HG03342 (cell line): ENCODE results near the gene LRRC4C.

Source experiments
- ATAC-seq: cut with Tn5 transposase; IDR thresholded peaks from one replicate; pipeline ENCODE4 v1.9.1; 2021; ENCODE audit warnings: mild to moderate bottlenecking, moderate library complexity; ENCODE audit not compliant: unreplicated experiment

The LRRC4C gene

DNA sequence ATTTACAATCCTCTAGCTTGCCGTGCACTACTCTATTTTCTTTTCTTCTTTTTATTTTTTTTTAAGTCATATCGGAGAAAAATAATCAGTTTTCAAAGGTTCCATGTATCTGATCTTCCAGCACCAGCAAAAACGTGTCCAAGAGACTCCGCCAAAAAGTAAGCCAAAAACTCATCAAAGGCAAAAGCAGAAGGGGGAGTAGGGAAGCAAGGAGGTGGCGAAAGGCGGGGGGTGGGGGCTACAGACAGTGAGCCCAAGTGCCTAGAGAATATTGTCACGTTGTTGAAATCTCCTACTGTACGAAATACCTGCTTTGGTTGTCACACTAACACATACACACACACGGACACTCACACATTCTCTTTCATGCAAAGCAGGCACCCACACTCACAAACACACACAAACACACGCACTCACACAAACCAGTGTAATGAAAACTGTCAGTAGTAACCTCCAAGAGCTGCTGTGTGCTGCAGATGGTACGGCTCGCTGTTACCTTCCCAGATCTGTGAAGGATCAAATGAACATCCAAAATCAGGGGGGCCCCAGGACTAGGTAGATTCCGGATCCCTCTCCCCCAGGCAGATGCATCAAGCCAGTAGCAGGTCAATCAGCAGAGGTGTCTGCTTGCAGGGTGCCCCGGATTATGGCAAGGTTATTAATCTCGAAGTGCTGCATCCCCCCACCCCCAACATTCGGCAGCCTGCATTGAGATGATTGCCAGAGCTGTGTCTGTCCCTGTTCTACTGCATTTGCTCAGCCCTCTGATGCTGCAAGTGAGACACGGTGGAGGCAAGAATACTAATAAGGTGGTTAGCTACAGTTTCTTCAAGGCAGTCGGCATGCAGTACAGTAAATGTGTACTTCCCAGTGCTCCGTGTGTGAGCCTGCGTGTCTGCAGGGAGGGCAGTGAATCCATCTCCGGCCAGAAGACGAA is at the start of gene LRRC4C:
Gene LRRC4C (minus strand): TSS at position 188 of the 937 bp plus-strand sequence.
- ATAC-seq, result no peak

DNA sequence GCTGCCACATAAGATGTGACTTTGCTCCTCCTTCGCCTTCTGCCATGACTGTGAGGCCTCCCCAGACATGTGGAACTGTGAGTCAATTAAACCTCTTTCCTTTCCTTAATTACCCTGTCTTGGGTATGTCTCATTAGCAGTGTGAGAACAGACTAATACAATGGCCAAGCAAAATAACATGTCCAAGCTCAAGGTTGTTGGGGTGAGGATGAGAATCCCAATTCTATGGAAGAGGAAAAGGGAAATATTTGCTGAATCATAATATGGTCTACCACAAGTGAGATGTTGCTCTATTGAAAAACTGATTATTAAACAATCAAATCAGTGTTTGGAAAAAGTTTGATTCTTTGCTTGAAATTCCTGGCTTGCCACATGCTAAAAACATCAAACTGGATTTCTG is 48.7 kb upstream of the LRRC4C start:
- no peak for ATAC-seq

DNA sequence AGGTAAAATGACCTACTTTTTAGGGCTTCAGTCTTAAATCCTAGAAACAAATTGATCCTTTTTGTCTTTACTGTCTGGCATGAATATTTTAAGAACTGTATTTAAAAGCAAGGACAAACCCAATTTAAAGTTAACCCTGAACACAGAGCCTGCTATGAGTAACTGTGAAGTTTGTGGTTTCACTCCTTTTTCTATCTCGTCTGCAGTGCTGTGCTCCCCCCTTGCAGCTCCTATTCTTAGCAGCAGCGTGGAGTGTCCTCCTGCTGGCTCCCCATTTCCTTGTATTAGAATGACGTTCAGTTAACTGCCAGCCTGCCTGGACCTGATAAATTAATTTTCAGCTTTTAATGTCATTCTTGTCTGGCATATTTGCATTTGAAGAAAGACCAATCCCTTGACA is 40.0 kb upstream of the LRRC4C start:
- ATAC-seq, result no peak

DNA sequence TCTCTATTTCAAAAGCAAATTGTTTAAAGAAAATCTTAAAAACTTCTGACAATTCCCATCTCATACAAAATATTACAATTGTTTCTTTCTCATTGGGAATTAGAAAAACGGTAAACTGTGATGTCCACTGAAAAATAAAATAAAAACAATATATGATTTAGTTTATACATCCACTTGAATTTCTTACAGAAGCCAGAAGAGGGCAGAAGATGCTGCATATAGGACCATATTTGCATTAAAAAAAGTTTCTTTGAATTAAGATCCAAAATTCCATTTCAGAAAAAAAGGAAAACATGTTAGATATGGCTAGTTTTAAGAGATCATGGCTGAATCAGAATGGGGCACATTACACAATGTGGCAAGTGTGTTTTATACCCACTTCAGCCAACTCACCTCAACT is 39.3 kb upstream of the LRRC4C start:
- no peak for ATAC-seq

DNA sequence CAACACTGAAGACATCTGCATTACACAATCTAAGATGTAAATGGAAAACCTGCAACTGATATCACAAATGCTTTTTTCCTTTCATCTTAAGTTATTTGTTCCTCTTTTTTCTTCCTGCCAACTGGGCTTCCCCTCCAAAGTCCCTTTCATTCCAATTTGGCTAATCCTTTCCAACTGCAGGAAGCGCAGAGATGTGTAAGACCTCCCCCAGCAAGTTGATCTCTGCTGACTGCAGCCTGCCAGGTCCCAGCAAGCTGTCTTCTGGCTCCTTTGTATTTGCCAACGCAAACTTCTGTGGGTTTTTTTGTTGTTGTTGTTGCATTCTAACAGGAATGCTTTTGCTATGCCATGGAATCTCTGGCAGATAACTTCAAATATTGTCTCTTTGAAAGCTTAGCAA is 38.5 kb upstream of the LRRC4C start:
- no peak for ATAC-seq

DNA sequence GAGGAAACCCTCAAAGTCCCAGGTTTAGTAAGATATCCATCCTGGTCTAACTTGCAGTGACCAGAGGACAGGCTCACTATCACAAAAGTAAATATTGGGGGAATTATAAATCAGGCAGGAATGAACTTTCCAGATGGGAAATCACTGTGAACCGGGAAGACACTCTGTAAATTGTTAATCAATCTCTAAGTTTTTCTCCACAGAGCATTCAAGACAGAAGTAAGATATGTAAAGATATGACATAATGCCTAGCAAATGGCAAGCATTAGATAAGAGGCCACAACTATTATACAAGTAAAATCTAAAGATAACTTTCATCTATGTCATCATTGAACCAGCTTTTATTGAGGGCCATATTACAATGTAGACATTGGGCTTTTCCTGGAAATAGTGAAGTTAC is 35.3 kb upstream of the LRRC4C start:
- no peak for ATAC-seq

DNA sequence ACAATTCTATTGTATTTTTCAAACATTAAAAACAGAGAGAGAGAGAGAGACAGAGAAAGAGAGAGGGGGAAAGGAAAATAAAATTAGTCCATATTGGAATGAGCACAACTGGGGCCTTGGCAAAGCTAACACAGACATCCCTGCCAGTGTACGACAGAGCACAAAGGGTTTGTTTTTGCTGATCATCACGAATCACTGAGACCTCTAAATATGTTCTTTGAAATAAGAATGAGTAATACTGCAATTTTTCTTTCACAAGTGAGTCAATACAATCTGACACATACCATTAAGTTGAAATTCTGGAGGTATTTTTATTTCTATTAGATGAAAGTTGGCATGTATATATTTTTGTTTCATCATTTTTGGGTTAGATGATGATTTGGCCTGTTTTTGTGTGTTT is 27.0 kb upstream of the LRRC4C start:
- ATAC-seq, result no peak

DNA sequence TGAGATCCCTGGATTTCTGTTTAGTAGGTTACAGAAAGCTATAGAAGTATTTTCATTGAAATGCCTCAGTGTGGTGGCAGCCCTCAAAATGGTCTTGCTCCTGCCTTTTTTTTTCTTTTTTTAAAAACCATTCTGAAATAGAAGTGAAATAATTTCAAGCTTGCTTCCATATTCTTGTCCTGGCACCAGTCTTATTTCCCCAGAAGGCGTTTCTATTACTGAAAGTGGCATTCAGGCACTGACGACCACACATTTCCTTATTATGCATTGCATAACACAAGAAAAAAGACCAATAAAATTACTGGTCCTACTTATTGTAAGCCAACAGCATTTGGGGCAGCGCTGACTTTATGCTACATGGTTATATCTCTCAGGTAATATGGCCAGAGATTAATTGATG is 24.5 kb upstream of the LRRC4C start:
- ATAC-seq, result no peak

DNA sequence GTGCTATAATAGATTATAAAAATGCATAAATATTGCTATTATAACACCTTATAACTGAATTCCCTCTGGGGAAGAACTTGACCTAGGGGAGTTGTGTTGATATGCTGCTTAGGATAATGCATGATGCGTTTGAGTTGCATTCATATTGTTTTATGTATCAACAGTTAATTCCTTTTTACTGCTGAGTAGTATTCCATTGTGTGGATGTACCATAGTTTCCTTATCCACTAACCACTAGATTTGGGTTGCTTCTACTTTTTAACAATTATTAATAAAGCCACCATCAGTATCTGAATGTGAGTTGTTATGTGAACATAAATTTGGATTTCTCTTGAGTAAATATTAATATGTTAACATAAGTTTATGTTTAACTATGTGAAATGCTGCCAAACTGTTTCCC is 19.7 kb upstream of the LRRC4C start:
- ATAC-seq, result no peak

DNA sequence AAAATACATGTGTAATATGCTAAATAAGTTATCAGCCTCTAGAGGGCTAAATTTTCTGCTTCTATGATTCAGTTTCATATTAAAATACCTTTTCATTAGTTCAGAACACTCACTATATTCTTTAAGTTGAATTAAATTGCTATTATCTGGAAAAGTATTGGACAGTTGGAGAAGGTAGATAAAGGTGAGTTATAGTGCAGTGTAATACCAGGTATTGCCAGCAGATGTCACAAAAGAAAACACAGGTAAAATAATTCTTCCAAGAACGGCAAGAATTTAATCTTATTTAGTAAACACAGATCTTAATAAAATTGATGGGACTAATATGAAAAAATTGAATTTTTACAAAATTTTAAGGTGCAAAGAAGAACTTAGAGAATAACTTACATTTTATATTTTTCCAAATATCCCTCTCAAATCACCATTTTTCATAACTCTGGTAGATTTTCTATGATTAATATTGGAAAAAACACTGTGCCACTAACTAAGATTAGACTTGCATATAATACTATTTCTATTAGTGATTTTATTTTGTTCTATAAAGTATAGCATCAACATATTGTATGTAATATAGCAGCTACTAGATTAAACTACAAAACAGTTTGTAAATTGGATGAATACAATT is 1.7 kb upstream of the LRRC4C start:
- no peak for ATAC-seq

DNA sequence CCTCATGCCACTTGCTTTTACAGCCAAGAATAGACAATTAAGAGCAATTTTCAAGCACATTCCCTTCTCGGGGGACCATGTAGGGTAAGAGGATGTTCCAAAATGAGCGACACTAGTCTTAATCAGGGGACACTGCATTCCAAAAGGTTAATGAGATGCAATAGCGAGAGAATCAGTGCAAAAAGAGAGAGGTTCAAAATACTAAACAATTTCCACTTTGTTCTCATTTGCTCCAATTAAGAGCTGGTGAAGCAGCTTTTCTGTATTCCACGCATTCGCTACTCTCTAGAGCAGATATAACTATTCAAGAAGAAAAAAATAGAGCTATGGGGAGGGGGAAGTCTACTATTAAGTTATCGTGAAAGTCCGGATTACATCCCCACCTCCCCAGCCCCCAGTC is 811 bp downstream of the LRRC4C start:
- ATAC-seq, result no peak

DNA sequence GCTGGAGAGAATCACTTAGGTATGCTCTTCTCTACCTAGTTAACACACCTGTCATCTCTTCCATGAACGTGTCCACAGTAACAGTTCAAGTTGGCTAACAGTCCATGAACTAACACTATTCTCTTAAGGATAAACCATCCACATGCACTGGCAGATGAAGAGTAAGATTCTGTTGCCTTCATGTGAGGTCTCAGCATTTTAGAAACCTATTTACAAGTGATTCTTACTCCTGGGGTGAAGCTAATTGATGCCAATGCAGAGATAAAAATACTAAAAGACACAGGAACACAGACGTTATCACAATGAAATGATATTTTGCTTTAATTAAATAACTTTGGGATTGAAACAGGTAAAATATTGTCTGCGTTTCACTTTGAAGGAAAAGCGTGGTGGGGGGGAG is 1.3 kb downstream of the LRRC4C start:
- ATAC-seq, result no peak

DNA sequence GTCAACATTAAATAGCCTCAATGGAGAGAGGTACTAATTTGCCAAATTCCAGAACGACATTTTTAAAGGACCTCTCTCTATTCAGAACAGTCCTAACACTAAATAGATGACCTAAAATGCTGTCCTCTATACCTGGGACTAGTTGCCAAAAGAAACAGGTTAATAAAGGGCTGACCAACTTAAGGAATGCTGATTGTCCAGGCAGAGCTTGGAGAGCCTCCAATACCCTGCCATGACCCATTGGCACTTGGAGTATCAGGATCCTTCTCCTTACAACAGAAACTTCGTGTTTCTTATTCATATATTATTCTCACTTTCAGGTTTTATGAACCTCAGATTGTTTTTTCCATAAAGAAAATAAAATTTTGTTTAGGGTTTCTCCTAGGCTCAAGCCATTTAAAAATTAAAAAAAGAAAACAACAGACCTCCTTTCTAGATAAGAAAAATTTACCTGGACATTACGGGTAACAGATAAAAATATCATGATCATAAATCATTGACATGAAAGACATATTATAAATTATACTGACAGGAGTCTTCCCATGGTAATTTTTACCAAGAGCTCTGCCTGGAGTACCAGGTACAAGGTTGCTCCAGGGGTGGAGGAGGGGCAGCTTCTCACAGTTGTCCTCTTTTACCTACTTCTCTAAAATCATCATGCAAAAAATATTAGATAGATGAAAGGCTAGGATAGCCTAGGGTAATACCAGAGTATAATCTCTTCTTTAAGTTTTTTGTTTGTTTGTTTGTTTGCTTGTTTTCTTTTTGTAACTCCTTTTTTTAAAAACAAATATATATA is 2.0 kb downstream of the LRRC4C start:
- ATAC-seq, result no peak

DNA sequence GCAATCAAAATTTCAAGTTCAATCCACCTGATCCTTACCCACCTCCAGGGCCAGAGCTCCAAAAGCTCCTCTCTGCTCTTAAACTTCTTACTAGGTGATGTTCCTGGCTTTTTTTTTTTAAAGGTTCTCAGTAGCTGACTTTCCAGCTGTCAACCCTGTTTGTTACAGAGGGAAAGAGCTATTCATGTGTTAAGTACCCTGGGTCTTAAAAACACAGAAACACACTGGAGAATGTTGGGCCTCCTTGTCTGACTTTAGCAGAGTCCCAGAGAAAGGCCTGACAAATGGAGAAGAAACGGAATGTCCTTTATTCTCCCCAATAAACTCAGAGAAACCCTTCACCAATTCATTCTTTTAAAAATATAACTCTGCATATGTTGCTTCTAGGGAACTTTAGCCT is 3.2 kb downstream of the LRRC4C start:
- no peak for ATAC-seq

DNA sequence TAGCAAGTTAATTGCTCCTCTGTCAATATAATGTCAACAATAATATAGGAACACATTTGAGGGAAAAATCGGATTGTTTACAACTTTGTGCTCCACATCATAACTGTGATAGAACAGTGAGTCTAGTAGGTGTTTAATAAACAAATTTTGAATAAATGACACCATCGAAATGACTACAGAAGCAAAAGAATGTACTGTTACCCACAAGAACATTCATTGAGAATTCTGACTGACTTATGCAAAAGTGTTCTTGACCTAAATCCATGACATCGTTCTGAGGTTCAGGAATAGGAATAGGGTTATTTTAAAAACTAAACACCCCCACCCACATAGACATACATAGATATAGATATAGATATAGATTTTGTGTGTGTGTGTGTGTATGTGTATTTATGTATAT is 8.4 kb downstream of the LRRC4C start:
- no peak for ATAC-seq

DNA sequence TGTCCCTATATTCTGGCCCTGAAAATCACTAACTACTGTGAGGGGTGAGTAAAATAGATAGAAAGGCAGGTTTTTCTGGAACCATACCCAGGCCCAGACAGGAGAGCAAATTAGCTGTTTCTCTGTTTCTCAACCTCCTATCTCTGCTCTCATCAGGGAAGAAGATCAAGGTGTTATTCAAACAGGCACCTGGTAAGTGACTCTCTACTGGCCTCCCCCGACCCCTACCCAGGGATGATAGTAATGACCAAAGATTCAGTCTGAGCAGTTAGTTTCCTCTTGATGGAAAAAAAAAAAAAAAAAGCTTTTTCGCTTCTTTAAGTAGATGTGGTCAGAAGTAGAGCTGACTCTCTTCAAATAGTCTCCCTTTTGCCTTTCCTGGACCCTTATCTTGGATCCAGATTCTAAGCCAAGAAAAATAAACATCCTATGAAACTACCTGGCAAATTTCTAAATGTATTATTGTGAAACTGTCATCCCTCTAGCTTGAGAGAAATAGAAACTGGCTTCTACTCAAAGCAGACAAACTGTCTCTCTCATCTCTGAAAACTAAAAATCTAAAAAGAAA is 9.9 kb downstream of the LRRC4C start:
- ATAC-seq, result no peak

DNA sequence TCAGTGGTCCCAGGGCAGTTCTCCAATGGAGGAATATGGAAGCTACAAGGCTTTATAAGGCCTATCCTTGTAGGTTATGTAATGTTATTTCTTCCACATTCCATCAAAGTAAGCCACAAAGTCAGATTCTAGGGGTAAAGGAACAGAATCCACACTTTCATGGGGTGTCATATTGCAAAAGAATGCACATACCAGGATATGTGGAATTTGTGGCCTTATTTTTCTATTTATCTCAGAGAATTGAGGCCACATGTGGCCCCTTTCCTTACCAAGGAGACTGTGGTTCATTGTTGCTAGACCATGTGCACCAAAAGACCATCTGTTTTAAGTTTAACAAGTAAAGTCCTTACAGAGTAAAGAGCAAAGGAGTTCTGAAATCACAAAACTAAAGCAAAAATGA is 12.9 kb downstream of the LRRC4C start:
- ATAC-seq, result no peak

DNA sequence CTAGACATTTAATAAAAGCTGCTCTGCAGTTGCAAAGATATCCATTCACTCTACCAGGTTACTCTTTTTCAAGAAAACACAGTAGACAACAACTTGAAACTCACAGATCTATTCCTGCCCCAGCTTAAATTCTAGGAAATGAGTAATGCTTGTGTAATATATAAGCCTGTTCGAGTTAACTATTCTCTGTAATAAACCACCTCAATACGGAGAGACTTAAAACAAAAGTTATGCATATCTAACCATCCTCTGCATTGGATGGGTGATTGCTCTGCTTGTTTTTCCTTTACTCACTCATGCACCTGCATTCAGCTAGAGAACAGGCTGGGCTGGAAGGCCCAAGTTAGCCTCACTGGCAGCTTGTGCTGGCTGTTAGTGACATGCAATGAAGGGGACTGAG is 13.3 kb downstream of the LRRC4C start:
- no peak for ATAC-seq

DNA sequence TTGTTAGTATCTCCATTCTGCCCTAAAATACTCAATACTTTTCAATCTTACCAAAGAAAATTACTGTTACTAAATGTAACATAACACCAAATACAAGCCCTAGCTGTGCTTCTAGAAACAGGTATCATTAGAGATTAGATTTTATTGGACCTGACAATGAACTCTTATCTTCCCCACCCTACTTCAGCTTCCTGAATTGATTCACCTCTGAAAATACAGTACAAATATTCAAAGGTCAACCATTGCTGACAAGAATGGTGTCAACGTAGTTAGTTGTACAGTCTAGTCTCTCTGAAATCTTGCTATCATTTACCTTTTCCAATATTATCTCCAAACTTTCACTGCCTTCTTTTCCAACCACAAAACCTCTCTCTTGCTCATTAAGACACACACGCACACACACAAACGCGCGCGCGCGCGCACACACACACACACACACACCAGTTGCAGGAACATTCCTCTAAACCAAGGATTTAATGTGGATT is 22.4 kb downstream of the LRRC4C start:
- ATAC-seq, result no peak

DNA sequence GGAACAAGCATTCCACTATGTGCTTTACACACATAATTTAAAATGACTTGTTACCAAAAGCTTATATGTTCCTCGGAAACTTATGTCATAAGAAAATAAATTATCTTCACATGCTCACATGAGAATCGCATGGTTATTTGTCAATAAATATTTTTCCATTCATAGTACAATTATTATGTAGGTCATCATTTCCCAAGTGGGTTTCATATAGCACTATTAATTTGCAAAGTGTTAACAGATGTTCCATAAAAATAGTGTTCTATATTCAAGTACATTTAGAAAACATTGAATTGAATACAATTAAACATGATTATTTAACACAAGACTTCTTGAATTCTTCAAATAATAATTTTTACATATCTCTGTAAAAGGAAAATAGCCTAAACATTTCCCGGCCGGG is 23.9 kb downstream of the LRRC4C start:
- no peak for ATAC-seq

DNA sequence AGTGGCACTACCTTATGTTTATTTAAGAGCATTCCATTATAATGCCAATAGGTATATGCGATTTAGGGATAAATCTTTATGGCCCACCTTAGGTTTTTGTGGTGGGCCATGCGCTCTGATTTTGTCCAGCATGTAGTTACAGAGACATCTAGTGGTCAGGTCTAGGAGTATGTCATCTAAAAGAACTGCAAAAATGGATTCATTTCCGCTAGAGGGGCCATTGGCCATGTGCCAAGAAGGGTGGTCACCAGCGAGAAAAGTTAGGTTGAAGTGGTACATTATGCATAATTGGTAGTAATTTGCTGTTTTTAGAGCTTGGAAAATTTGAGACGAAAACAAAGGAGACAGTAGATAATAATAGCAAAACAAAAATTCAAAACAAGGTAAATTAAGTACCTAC is 27.7 kb downstream of the LRRC4C start:
- no peak for ATAC-seq
